Osteocyte (in vitro differentiated cells): ENCODE measurements around the gene PRXL2B. TPM values are rescaled to one million over a fixed set of nuclear protein-coding genes. Genes with fewer than 3 reads are reported as not detected.

ENCODE experiments used
- DNase-seq: peaks from one replicate; pipeline ENCODE4 v3.0.0; 2021; ENCODE audit warnings: mixed read lengths; ENCODE audit not compliant: unreplicated experiment; ENCODE audit errors: extremely low spot score
- H3K27ac Mint-ChIP-seq: one replicate; pipeline ENCODE4 v1.8.0; 2021; ENCODE audit warnings: mild to moderate bottlenecking, mixed read lengths; ENCODE audit not compliant: unreplicated experiment
- H3K27me3 Mint-ChIP-seq: one replicate; pipeline ENCODE4 v1.8.0; 2021; ENCODE audit warnings: mixed read lengths; ENCODE audit not compliant: unreplicated experiment
- H3K36me3 Mint-ChIP-seq: one replicate; pipeline ENCODE4 v1.8.0; 2021; ENCODE audit warnings: mixed read lengths; ENCODE audit not compliant: unreplicated experiment
- H3K4me1 Mint-ChIP-seq: one replicate; pipeline ENCODE4 v1.8.0; 2021; ENCODE audit warnings: mixed read lengths; ENCODE audit not compliant: unreplicated experiment
- H3K4me3 Mint-ChIP-seq: one replicate; pipeline ENCODE4 v1.8.0; 2021; ENCODE audit warnings: mild to moderate bottlenecking, moderate library complexity, mixed read lengths; ENCODE audit not compliant: unreplicated experiment
- H3K9me3 Mint-ChIP-seq: one replicate; pipeline ENCODE4 v1.8.0; 2021; ENCODE audit warnings: mixed read lengths; ENCODE audit not compliant: unreplicated experiment
- total RNA-seq: library from RNA; stranded (reverse); gene quantifications from 2 replicates; pipeline ENCODE4 v1.2.1, GENCODE V29; 2021
- TF ChIP-seq, protein P1 (sequence below): fragments of 200-600 bp; sonication (generic); IDR thresholded peaks from 2 replicates; pipeline ENCODE4 v1.5.0; 2021; ENCODE audit warnings: antibody characterized with exemption, mild to moderate bottlenecking, moderate library complexity

PRXL2B gene
- total RNA-seq, 1 donor from 2014 or later = 24.8 TPM

- Mint-ChIP-seq H3K36me3 (no peaks in the 10 kb centered on the region), H3K4me3 (no peak overlapping the region), H3K9me3 (peaks cover 3% of the 10 kb centered on the region), H3K27ac (no peak overlapping the region), H3K4me1 (no peaks in the 10 kb centered on the region), H3K27me3 (peaks cover 24% of the 10 kb centered on the region)
- TF ChIP-seq, protein P1, sequence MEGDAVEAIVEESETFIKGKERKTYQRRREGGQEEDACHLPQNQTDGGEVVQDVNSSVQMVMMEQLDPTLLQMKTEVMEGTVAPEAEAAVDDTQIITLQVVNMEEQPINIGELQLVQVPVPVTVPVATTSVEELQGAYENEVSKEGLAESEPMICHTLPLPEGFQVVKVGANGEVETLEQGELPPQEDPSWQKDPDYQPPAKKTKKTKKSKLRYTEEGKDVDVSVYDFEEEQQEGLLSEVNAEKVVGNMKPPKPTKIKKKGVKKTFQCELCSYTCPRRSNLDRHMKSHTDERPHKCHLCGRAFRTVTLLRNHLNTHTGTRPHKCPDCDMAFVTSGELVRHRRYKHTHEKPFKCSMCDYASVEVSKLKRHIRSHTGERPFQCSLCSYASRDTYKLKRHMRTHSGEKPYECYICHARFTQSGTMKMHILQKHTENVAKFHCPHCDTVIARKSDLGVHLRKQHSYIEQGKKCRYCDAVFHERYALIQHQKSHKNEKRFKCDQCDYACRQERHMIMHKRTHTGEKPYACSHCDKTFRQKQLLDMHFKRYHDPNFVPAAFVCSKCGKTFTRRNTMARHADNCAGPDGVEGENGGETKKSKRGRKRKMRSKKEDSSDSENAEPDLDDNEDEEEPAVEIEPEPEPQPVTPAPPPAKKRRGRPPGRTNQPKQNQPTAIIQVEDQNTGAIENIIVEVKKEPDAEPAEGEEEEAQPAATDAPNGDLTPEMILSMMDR = no peak
- no peak for DNase-seq
Measured at GRCh38 chr1:2601721-2602303, 15.2 kb downstream of the PRXL2B start.

DNA sequence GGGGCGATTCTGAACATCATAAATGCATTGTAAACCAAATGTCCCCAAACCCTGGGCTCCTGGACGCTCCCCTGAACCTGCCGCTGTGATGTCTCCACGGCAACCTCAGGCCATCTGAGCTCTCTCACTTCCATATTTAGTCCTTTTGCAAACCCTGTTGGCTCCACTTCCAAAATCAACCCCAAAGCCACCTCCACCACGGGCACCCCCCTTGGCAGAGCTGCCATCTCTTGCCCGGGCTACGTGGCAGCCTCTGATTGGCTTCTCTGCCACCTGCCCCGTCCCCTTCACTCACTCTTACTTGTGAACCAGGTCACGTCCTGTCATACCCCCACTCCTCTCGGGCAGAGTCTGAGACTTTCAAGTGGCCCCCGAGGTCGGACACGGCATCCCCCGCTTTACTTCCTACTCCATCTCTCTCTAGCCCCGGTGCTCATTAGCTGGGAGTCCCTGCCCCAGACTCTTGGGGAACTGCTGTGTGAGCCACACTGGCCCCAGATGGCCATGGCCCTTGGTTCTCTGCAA lies 15.8 kb downstream of the PRXL2B start:
- Mint-ChIP-seq H3K36me3 (no peaks in the 10 kb centered on the region), H3K27me3 (peaks cover 24% of the 10 kb centered on the region), H3K27ac (no peak overlapping the region), H3K4me3 (no peak overlapping the region), H3K9me3 (peaks cover 3% of the 10 kb centered on the region), H3K4me1 (no peaks in the 10 kb centered on the region)
- TF ChIP-seq, protein P1 = no peak
- DNase-seq = no peak

DNA sequence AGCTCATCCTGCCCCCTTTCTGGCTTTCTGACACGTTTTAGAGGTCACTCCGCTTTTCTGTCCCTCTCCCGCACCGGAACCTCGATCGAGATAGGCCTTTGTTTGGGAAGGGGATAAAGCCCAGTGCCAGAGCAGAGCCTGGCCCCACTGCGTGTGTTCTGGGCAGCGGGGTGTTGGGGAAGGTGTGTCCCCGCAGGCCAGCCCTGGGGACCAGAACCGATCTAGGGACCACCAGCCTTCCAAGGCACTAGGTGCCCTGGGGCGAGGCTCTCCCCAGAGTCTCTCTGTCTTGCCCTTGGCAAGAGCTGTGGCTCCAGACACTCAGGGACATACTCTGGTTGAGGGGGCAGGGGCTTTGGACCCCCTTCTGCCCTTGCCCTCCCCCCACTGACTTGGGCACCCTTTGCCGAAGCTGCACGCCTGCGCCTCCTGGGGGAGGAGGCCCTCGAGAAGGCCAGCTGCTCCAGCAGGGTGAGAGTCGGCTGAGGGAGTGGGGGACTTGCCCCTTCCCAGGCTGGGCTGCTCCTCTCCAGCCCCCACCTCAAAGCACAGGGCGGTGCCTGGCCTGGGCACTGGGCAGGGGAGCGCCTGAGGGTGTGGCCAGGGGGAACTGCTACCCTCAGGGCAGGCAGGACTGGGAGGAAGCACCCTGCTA lies 16.4 kb downstream of the PRXL2B start:
- DNase-seq = no peak
- H3K27ac Mint-ChIP-seq = no peak overlapping the region
- TF ChIP-seq, protein P1 = no peak
- H3K4me3 Mint-ChIP-seq = no peak overlapping the region
- H3K27me3 Mint-ChIP-seq = peaks cover 24% of the 10 kb centered on the region
- no peaks in the 10 kb centered on the region for H3K36me3 Mint-ChIP-seq
- H3K4me1 Mint-ChIP-seq = no peaks in the 10 kb centered on the region
- H3K9me3 Mint-ChIP-seq = peaks cover 3% of the 10 kb centered on the region

DNA sequence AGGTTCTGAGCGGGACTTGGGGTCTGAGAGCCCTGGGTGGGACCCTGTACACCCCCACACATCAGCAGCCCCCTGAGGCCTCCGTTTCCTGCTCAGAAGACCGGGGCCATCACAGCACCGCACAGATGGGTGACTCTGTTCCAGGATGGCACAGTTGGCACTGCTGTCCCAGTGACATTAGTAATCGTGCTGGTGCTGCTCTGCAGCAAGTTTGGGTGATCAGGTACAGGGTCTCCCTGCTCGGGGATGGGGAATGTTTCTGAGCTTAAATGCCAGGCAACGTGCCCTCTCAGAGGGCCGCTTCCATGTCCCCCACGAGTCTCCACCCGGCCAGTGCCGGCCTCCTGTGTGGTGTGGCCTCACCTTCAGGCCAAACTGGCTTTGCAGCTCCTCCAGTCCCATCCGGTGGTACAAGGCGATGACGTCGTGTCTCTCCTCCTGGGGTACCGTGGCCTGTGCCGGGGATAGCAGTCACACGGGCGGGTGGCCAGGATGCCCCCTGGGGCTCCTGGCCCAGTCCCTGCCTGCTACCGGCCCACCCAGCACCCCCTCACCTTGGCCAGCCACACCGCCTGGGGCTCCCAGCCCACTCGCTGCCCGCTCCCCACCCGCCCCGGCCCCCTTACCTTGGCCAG lies 17.1 kb downstream of the PRXL2B start:
- TF ChIP-seq, protein P1 = no peak
- Mint-ChIP-seq H3K27me3 (peaks cover 22% of the 10 kb centered on the region), H3K27ac (no peak overlapping the region), H3K4me1 (no peaks in the 10 kb centered on the region), H3K4me3 (no peak overlapping the region), H3K9me3 (peaks cover under 1% of the 10 kb centered on the region), H3K36me3 (no peaks in the 10 kb centered on the region)
- no peak for DNase-seq
